Glutamatergic neuron (in vitro differentiated cells): ENCODE measurements around the gene CIT. TPM values are rescaled to one million over a fixed set of nuclear protein-coding genes. Genes with fewer than 3 reads are reported as not detected.
"Not testable (repeated sequence)": the region's sequence is repeated elsewhere in the genome, so short reads cannot be mapped to it uniquely, and the experiment has no call there.

ENCODE experiments used
- DNase-seq: peaks from one replicate; pipeline ENCODE4 v3.0.0; 2022
- H3K27ac Mint-ChIP-seq: one replicate; pipeline ENCODE4 v1.8.0; 2020; ENCODE audit warnings: mild to moderate bottlenecking, mixed read lengths, inconsistent platforms; ENCODE audit not compliant: unreplicated experiment
- H3K27me3 Mint-ChIP-seq: one replicate; pipeline ENCODE4 v1.8.0; 2020; ENCODE audit warnings: mild to moderate bottlenecking, moderate library complexity, mixed read lengths, inconsistent platforms; ENCODE audit not compliant: unreplicated experiment
- H3K36me3 Mint-ChIP-seq: one replicate; pipeline ENCODE4 v1.8.0; 2020; ENCODE audit warnings: mild to moderate bottlenecking, mixed read lengths, inconsistent platforms; ENCODE audit not compliant: unreplicated experiment
- H3K4me1 Mint-ChIP-seq: one replicate; pipeline ENCODE4 v1.8.0; 2020; ENCODE audit warnings: mild to moderate bottlenecking, low read depth, mixed read lengths, inconsistent platforms; ENCODE audit not compliant: unreplicated experiment
- H3K4me3 Mint-ChIP-seq: one replicate; pipeline ENCODE4 v1.8.0; 2020; ENCODE audit warnings: mild to moderate bottlenecking, mixed read lengths, inconsistent platforms; ENCODE audit not compliant: unreplicated experiment
- H3K9me3 Mint-ChIP-seq: one replicate; pipeline ENCODE4 v1.8.0; 2020; ENCODE audit warnings: mild to moderate bottlenecking, moderate library complexity, mixed read lengths, inconsistent platforms; ENCODE audit not compliant: unreplicated experiment
- CTCF ChIP-seq: fragments of 200-600 bp; sonication (generic); IDR thresholded peaks from one replicate; pipeline ENCODE4 v1.5.0; 2021; ENCODE audit not compliant: partially characterized antibody, unreplicated experiment
- total RNA-seq: library from RNA; stranded (reverse); fragmentation: NEBNext Ultra II Directional; extraction: Animal tissue kit (Norgen Biotek cat#: 25700); gene quantifications from one replicate; pipeline ENCODE4 v1.2.1, GENCODE V29; 2021; ENCODE audit not compliant: unreplicated experiment

Gene CIT
- total RNA-seq, 1 donor from 2014 or later = 20.8 TPM

GRCh38 chr12:119664642-119665041 is 212.5 kb downstream of the CIT start:
- Mint-ChIP-seq H3K4me3 (no peak overlapping the region), H3K36me3 (no peaks in the 10 kb centered on the region), H3K27ac (no peak overlapping the region), H3K4me1 (no peaks in the 10 kb centered on the region), H3K9me3 (no peaks in the 10 kb centered on the region), H3K27me3 (no peaks in the 10 kb centered on the region)
- TF ChIP-seq CTCF = no peak
- DNase-seq = no peak

GRCh38 chr12:119661882-119662281 is 215.2 kb downstream of the CIT start:
- no peak overlapping the region for H3K4me3 Mint-ChIP-seq
- no peaks in the 10 kb centered on the region for H3K9me3 Mint-ChIP-seq
- H3K27me3 Mint-ChIP-seq = no peaks in the 10 kb centered on the region
- H3K36me3 Mint-ChIP-seq = no peaks in the 10 kb centered on the region
- H3K4me1 Mint-ChIP-seq = no peaks in the 10 kb centered on the region
- TF ChIP-seq CTCF = no peak
- H3K27ac Mint-ChIP-seq = no peak overlapping the region
- DNase-seq = no peak

DNA sequence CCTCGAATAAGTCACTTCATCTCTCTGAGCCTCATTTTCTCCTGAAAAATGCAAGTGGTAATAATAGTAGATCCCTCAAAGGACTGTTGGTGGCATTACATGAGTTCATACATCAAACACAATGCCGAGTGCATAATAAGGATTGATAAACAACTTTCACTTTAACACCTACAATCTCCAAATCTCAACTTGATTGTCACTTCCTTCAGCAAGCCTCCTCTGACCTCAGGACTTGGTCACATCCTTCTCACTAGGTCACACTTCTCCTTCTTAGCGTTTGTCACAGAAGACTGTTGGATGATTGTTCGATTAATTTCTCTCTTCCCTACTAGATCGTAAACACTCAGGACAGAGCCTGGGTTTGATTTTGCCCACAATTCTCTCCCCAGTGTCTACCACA is 217.0 kb downstream of the CIT start:
- no peaks in the 10 kb centered on the region for H3K9me3 Mint-ChIP-seq
- no peaks in the 10 kb centered on the region for H3K36me3 Mint-ChIP-seq
- H3K4me3 Mint-ChIP-seq = no peak overlapping the region
- DNase-seq = no peak
- H3K27me3 Mint-ChIP-seq = no peaks in the 10 kb centered on the region
- no peak for TF ChIP-seq CTCF
- no peaks in the 10 kb centered on the region for H3K4me1 Mint-ChIP-seq
- H3K27ac Mint-ChIP-seq = no peak overlapping the region

DNA sequence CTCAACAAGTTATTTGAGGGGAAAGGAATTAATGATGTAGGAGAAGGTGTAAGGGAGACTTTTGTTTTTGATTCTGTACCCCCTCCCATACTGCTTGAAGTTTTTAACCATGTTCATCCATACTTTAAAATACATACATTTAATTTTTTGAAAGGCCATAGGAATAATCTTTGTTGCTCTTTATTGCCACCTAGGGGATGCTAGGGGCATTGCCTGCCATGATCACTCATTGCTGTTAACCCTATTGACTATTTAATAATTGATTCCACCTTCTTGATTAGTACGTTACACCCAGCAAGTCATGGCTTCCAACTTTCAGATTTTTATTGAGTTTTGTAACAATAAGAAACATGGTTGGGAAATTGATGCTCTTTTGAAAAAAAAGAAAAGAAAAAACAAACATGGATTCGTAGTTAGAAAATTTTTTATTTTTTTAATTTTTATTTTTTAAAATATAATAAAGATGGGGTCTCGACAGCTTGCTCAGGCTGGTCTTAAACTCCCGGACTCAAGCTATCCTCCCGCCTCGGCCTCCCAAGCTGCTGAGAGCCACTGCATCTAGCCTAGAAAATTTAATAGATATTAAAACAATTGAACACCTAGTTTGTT is 217.7 kb downstream of the CIT start:
- Mint-ChIP-seq H3K4me3 (no peak overlapping the region), H3K36me3 (no peaks in the 10 kb centered on the region), H3K9me3 (peaks cover under 1% of the 10 kb centered on the region), H3K27ac (no peak overlapping the region), H3K27me3 (no peaks in the 10 kb centered on the region), H3K4me1 (no peaks in the 10 kb centered on the region)
- peak; percentile 85 for TF ChIP-seq CTCF
- peak; percentile 47 for DNase-seq

- not testable (repeated sequence) for H3K9me3 Mint-ChIP-seq, H3K36me3 Mint-ChIP-seq, H3K27ac Mint-ChIP-seq, H3K4me3 Mint-ChIP-seq, H3K4me1 Mint-ChIP-seq, DNase-seq, H3K27me3 Mint-ChIP-seq
These were observed 219.0 kb downstream of the CIT start for GRCh38 chr12:119658166-119658565.

- H3K4me3 Mint-ChIP-seq, H3K9me3 Mint-ChIP-seq, H3K27me3 Mint-ChIP-seq, H3K27ac Mint-ChIP-seq, H3K36me3 Mint-ChIP-seq, DNase-seq, H3K4me1 Mint-ChIP-seq: not testable (repeated sequence)
These were observed 220.1 kb downstream of the CIT start for GRCh38 chr12:119657001-119657400.
